ENCODE data around the gene CCAR1.

Gene CCAR1

DNA sequence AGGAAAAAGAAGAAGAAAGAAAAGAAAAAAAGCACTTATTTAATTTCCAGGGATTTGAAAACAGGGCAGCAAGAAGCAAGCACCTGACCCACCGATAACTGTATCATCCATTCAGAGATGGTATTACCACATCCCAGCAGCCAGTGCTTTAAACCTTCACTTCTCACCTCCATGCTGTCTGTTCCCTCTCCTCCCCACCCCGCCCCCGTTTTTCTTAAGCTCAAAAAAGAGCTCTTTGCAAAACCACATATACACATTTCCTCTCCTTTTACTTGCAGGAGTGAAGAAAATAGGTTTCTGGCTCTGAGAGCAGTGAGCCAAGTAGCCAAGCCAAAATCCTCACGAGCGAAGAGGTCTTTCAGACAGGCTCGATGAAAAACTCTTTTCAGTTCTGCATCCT, 108.5 kb downstream of the CCAR1 start:
- H3F3A ChIP-seq (ENCODE audit: insufficient read depth, low read length): peaks cover 10% of the 10 kb centered on the region; the same call in 1 of the 2 replicates
- no peaks in the 10 kb centered on the region for H3K27me3 ChIP-seq (replicated peaks; ENCODE audit: insufficient read depth, low read length)
- no peak for DNase-seq
- no peak overlapping the region for H3K27ac ChIP-seq (ENCODE audit: low read length)
- no peak overlapping the region for H3K9ac ChIP-seq (ENCODE audit: low read length)
- no peaks in the 10 kb centered on the region for H3K4me1 ChIP-seq (ENCODE audit: low read length)
- H3K4me3 ChIP-seq (ENCODE audit: low read length): no peak overlapping the region
- H2AFZ ChIP-seq (ENCODE audit: low read length): no peak overlapping the region
- no peaks in the 10 kb centered on the region for H3K36me3 ChIP-seq (replicated peaks; ENCODE audit: insufficient read depth, low read length)
- no peaks in the 10 kb centered on the region for H3K79me2 ChIP-seq (ENCODE audit: low read length)
- no peak overlapping the region for H3K4me2 ChIP-seq (ENCODE audit: low read depth, low read length)
- H3K9me2 ChIP-seq (replicated peaks; ENCODE audit: insufficient read depth, low read length): no peaks in the 10 kb centered on the region
- no peaks in the 10 kb centered on the region for H4K20me1 ChIP-seq (ENCODE audit: insufficient read depth, low read length)
- H3K9me3 ChIP-seq (replicated peaks; ENCODE audit: insufficient read depth, low read length): no peaks in the 10 kb centered on the region
- TF ChIP-seq EZH2phosphoT487 (IDR thresholded peaks at IDR 0.05; ENCODE audit: low read length): no peak
- TF ChIP-seq, protein P1, sequence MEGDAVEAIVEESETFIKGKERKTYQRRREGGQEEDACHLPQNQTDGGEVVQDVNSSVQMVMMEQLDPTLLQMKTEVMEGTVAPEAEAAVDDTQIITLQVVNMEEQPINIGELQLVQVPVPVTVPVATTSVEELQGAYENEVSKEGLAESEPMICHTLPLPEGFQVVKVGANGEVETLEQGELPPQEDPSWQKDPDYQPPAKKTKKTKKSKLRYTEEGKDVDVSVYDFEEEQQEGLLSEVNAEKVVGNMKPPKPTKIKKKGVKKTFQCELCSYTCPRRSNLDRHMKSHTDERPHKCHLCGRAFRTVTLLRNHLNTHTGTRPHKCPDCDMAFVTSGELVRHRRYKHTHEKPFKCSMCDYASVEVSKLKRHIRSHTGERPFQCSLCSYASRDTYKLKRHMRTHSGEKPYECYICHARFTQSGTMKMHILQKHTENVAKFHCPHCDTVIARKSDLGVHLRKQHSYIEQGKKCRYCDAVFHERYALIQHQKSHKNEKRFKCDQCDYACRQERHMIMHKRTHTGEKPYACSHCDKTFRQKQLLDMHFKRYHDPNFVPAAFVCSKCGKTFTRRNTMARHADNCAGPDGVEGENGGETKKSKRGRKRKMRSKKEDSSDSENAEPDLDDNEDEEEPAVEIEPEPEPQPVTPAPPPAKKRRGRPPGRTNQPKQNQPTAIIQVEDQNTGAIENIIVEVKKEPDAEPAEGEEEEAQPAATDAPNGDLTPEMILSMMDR (IDR thresholded peaks at IDR 0.05; ENCODE audit: low read length): no peak

DNA sequence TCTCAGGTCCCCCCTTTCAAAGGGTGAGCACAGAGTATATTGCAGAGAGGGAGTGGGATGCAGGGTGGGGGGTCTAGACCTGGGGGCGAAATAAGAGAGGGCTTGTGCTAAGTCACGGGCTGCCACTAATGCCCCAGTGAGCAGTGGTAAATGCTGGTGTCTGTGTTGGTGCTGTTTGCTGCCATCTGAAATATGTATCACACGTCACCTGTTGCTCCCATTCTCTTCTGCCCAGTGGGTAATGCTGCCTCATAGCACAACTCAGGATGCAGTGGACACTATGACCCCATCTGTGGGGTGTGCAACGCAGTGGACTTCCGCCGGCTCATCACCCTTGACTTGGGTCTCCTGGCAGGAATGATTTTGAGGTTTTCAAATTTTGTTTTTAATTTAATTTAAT, 108.9 kb downstream of the CCAR1 start:
- DNase-seq: no peak
- Histone ChIP-seq H2AFZ (ENCODE audit: low read length) (no peak overlapping the region), H3K4me3 (ENCODE audit: low read length) (no peak overlapping the region), H4K20me1 (ENCODE audit: insufficient read depth, low read length) (no peaks in the 10 kb centered on the region), H3K4me1 (ENCODE audit: low read length) (no peaks in the 10 kb centered on the region), H3K9me2 (replicated peaks; ENCODE audit: insufficient read depth, low read length) (no peaks in the 10 kb centered on the region), H3K9me3 (replicated peaks; ENCODE audit: insufficient read depth, low read length) (no peaks in the 10 kb centered on the region), H3K27me3 (replicated peaks; ENCODE audit: insufficient read depth, low read length) (no peaks in the 10 kb centered on the region), H3K79me2 (ENCODE audit: low read length) (no peaks in the 10 kb centered on the region), H3K4me2 (ENCODE audit: low read depth, low read length) (no peak overlapping the region), H3K9ac (ENCODE audit: low read length) (no peak overlapping the region), H3K36me3 (replicated peaks; ENCODE audit: insufficient read depth, low read length) (no peaks in the 10 kb centered on the region), H3K27ac (ENCODE audit: low read length) (no peak overlapping the region), H3F3A (ENCODE audit: insufficient read depth, low read length) (peaks cover 10% of the 10 kb centered on the region; the same call in 1 of the 2 replicates)
- TF ChIP-seq EZH2phosphoT487 (IDR thresholded peaks at IDR 0.05; ENCODE audit: low read length): no peak
- TF ChIP-seq, protein P1 (IDR thresholded peaks at IDR 0.05; ENCODE audit: low read length): no peak
- no peak for TF ChIP-seq EZH2 (optimal IDR thresholded peaks at IDR 0.05; ENCODE audit: low read depth, low read length)

DNA sequence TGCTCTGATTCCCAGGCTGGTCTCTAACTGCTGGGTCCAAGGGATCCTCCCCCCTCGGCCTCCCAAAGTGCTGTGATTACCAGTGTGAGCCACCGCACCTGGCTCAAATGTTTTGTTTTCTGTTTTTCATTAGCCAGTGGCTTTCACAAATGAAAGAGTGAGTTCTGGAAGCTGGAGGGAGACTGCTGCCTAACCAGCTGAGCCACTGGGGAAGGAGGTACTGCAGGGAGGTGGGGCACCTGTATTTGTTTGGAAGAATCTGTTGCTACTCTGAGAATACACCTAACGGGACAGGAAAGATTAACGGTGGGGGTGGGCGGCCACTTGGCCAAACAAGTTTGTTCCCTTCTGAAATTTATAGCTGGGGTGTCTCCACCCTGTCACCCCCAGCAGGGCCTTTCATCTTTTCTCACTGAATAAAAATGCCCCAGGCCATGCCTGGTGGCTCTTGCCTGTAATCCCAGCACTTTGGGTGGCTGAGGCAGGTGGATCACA, 111.0 kb downstream of the CCAR1 start:
- DNase-seq: no peak
- H3K27me3 ChIP-seq (replicated peaks; ENCODE audit: insufficient read depth, low read length): no peaks in the 10 kb centered on the region

More for the DNA sequence above, 111.0 kb downstream of the CCAR1 start:
- H3K9me2 ChIP-seq (replicated peaks; ENCODE audit: insufficient read depth, low read length): no peaks in the 10 kb centered on the region
- H3K27ac ChIP-seq (ENCODE audit: low read length): no peak overlapping the region
- H3K79me2 ChIP-seq (ENCODE audit: low read length): no peaks in the 10 kb centered on the region
- H3F3A ChIP-seq (ENCODE audit: insufficient read depth, low read length): peaks cover 10% of the 10 kb centered on the region; the same call in 1 of the 2 replicates
- no peaks in the 10 kb centered on the region for H3K4me1 ChIP-seq (ENCODE audit: low read length)
- TF ChIP-seq, protein P1 (IDR thresholded peaks at IDR 0.05; ENCODE audit: low read length): no peak
- TF ChIP-seq EZH2 (optimal IDR thresholded peaks at IDR 0.05; ENCODE audit: low read depth, low read length): no peak
- TF ChIP-seq EZH2phosphoT487 (IDR thresholded peaks at IDR 0.05; ENCODE audit: low read length): no peak
- H3K9me3 ChIP-seq (replicated peaks; ENCODE audit: insufficient read depth, low read length): no peaks in the 10 kb centered on the region
- no peaks in the 10 kb centered on the region for H3K36me3 ChIP-seq (replicated peaks; ENCODE audit: insufficient read depth, low read length)
- H4K20me1 ChIP-seq (ENCODE audit: insufficient read depth, low read length): no peaks in the 10 kb centered on the region
- H3K9ac ChIP-seq (ENCODE audit: low read length): no peak overlapping the region
- H2AFZ ChIP-seq (ENCODE audit: low read length): no peak overlapping the region
- no peak overlapping the region for H3K4me2 ChIP-seq (ENCODE audit: low read depth, low read length)
- H3K4me3 ChIP-seq (ENCODE audit: low read length): no peak overlapping the region

Measured in MM.1S (cell line).